CD4-positive, alpha-beta T cell treated with Interleukin-15 for 1 hour (primary cell): ENCODE data around the gene CKB.
"Not testable (repeated sequence)": the region's sequence is repeated elsewhere in the genome, so short reads cannot be mapped to it uniquely, and the experiment has no call there.

Experiments
- DNase-seq: peaks from one replicate; pipeline ENCODE4 v3.0.0-alpha.2; 2020

The CKB gene

GRCh38 chr14:103525430-103526246, 3.0 kb upstream of the CKB start:
- DNase-seq = not testable (repeated sequence)

DNA sequence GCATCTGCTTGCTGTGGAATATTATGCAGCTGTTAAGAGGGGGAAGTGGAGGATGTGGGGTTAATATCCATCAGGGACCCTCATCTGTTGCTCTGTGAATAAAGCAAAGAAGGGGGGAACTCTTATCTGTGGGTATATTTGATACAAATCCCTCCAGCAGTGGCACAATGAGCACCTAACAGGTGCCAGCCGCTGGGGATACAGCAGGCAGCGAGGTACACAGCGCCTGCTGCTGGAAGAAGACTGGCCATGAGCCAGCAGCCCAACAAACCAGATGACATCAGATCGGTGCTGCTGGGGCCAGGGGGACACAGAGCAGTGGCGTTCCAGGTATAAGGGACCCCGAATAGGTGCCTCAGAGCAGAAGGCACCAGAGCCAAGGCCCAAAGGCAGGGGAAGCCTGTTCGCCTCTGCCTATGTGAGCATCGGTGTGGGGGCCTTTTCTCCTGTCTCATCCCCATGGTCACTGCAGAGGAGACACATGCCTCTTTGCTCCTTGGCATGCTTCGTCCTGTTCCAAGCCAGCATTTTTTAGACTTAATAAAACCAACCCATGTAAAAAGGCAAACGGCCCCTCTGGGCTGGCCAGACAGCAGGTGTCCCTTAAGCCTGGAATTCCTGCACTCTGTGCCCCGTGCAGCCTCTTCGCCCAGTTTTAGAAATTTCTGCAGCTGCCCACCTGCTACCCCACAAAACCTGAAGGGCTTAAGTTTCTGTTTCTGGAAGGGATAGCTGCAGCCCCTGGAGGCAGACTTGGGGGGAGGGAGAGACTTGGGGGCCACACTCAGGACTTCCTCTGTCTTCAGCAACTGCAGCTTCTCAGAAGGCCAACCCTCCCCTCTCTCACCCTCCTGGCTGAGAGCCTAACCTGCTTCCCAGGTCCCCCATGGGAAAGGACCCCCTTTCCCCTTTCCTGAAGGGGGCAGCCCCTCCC, 1.6 kb upstream of the CKB start:
- DNase-seq = no peak

GRCh38 chr14:103523575-103523954, 935 bp upstream of the CKB start:
- no peak for DNase-seq

DNA sequence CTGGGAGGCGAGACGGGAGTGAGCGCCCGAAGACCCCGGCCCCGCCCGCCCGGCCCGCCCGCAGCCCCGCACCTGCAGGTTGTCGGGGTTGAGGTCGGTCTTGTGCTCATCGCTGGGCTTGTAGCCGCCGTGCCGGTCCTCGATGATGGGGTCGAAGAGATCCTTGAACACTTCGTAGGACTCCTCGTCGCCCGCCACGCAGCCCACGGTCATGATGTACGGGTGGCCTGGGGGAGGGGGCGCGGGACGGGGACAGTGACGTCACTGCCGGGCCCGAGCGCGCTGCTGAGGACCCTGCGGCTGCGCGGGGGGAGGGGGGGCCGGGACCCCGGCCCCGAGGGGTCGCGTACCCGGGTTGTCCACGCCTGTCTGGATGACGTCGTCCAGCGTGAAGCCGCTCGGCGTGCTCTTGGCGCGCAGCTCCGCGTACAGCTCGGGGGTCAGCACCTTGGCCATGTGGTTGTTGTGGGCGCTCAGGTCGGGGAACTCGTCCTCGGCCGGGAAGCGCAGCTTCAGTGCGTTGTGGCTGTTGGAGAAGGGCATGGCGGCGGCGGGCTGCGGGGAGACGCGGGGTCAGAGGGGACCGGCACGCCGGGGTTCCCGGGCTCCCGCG, 573 bp downstream of the CKB start:
- DNase-seq = no peak

DNA sequence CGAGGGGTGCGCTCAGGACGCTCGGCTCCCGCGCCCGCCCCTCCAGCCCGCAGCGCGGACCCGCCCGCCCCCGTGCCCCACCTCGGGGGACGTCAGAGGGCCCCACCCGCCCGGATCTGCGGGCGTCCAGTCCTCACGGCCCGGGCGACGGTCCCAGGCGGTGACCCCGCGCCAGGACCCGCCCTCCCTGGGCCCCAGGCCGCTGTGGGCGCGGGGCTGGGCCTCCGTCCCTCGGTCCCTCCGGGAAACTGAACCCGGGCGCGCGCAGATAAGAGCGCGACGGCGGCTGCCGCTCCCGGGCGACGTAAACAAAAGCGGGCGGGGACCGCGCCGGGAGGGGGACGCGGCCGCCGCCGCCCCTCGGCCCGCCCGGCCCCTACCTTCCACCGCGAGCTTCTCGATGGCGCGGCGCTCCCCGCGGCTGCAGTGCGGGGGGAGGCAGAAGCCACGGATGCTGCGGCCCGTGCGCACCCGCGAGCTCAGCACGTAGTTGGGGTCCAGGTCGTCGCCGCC, 1.1 kb downstream of the CKB start:
- no peak for DNase-seq

- DNase-seq = peak; percentile 79
These were observed 1.8 kb downstream of the CKB start for GRCh38 chr14:103520657-103521437.

GRCh38 chr14:103520269-103520656, 2.4 kb downstream of the CKB start:
- DNase-seq = no peak

DNA sequence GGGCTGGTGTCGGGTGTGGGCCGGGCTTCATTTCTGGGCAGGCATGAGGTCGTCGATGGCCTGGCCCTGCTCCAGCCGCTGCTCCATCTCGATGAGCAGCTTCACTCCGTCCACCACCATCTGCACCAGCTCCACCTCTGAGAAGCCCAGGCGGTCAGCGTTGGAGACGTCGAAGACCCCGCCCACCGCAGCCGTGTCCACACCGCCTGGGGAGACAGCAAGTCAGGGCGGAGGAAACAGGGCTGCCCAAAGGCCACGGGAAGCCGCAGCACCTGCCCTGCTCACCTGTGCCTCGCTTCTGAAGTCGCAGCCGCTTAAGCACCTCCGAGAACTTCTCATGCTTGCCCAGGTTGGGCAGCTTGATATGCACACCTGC, 2.8 kb downstream of the CKB start:
- no peak for DNase-seq

DNA sequence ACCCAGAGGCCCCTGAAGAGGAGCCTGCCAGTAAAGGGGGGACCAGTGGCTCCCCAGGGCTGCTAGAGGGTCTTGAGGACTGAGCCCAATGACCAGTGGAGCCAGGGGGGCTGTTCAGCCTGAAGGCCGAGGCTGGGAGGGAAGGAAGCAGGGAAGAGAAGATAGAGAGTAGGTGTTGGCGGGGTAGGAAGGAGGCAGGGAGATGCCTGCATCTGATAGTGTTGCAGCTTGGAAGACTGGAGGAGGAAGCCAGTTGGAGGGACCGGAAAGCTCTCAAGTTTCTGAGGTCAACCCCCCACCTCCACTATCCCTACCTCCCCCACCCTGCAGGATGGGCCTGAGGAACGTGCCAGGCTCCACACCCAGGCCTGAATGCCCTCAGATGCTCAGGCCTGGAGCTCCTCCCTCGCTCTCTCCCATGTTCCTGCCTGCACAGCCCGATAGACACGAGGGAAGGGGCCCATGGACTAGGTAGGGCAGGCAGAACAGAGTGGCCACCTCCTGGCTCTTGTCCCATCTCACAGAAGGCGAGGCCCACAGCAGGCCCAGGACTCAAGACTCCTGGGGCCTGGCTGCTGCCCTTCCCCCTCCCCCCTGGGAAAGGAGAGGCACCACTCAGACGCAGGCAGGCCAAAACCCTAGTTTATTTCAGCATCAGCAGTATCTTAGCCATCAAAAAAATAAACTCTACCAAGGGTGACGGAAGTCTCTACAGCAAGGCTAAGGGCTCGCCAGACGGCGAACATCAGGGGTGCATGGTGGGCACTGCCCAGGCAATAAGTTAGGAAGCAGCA, 3.4 kb downstream of the CKB start:
- DNase-seq = no peak

GRCh38 chr14:103518422-103519042, 4.1 kb downstream of the CKB start:
- peak; percentile 48 for DNase-seq

DNA sequence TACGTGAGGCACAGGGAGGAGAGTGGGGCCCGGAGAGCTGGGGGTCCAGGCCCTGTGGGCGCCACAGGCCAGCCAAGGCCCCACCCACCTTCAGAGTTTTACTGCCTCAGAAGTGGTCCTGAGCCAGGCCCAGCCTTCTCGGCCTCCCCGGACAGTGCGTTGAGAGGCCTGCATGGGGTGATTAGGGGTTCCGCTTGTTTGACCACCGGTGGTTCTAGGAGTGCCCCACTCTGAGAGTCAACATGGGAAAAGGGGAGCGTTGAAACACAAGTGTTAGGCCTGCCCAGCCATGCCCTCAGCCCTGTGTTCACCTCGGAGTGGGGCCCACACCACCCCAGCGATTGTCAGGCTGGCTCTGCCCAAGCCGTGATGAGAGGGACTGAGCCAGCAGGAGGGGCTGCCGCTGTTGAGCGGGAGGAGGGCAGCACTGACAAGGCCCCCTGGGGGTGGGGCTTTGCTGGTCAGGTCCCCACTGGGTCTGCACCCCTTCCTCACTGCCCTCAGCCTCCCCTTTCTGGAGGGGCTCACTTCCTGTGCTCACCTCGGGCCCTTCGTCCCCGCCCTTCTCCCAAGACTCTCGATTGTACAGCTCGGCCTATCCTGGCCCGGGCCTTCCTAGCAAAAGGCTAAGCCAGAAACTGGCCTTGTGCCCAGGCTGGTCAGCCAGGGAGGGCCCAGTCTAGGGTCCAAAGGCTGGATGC, 4.8 kb downstream of the CKB start:
- DNase-seq = no peak

DNA sequence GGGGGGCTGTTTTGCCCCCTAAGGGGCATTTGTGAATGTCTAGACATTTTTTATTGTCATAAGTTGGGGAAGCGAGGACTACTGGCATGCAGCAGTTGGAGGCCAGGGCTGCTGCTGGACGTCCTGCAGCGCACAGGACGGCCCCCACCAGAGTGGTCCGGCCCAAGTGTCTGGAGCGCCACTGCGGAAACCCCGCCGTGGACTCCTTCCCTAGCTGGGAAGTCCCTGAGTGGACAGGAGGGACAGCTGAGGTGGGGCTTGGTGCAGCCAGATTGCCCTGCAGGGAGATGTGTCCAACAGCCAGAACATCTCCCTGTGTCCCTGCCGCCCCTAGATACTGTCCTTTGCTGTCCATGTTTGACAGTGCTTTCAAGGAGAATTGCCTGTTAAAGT, 5.5 kb downstream of the CKB start:
- DNase-seq = no peak

DNA sequence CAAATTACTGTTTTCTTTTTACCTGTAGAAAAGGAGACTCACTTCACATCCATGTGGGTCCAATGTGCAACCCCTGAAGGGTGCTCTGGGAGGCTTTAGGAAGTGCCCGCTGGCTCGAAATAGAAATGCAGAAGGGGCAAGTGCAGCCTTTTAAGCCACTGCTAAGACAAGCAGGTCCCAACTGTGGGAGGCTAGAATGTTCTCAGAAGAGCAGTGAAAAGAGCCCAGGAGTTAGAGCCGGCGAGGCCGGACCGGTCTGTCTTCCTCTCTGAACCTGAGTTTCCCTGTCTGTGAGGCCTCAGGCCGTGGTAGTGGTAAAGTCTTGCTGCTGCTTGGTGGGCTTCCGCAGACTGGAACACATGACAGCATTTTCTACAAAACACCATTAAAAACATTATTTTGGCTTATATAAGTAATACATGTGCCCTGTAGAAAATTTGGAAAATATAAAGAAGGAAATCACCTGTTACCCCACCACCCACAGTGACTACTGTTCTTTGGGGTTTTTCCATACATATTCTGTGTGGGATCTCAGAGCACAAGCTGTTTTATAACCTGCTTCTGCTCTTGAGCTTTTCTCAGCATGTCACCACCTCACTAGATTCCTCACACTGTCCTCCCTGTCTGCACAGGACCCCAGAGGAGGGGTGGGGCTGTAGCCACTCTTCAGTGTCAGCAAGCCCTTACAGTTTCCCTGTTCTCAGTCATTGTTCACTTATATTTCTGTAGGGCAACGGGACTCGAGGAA, 6.0 kb downstream of the CKB start:
- DNase-seq = no peak

DNA sequence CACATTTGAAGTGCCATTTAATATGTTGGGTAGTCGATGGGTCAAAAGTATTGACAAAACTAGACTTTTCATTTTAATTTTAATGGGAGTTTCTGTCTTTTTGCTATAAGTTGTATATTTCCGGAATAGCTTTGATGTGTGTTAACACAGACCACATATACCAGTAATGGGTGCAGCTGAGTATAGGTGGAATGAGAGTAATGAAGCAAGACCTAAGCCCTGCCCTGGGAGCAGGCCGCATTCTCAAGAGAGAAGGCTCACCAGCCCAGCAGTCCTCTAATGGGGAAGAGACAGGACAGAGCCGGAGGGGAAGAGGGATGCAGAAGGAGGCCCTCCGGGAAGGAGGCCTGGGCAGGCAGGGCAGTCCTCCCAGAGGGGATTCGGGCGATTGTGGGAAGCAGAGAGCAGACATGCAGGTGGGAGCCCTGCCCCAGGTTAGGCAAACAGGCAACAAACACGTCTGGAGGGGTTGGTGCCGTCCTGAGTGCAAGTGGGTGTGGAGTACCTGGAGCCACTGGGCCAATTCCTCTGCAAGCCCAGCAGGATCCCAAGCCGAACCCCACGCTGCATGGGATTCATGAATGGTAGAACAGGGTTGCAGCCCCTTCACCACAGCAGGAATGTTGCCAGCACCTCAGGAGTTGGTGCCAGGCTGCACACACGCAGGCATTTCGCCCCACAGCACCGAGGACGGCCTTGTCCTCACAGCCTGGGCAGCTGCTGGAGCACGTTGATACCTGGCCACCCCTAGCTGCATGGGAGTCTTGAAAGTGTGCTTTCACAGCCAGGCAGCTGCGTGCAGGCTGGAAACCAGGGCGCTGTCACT, 7.8 kb downstream of the CKB start:
- DNase-seq = no peak

GRCh38 chr14:103512701-103513611, 9.7 kb downstream of the CKB start:
- no peak for DNase-seq

- not testable (repeated sequence) for DNase-seq
These were observed 10.4 kb downstream of the CKB start for GRCh38 chr14:103512180-103512579.
